Epithelial cell of prostate (primary cell): ENCODE data around the gene KRT82.
A peak's percentile ranks its signal among the peaks of the same experiment; 100 is the strongest.
"Not testable (repeated sequence)": the region's sequence is repeated elsewhere in the genome, so short reads cannot be mapped to it uniquely, and the experiment has no call there.

ENCODE experiments used
- DNase-seq: peaks from one replicate; pipeline ENCODE4 v3.0.0-alpha.2; 2011; ENCODE audit warnings: low read depth, low spot score
- H3K27ac ChIP-seq: fragments of 450-650 bp; 2 replicates; pipeline ENCODE4 v1.5.1; 2017; ENCODE audit warnings: mild to moderate bottlenecking

The KRT82 gene

GRCh38 chr12:52405922-52406385, at the start of gene KRT82:
TSS of gene KRT82 (minus strand) at chr12:52406335. CDS start at chr12:52406277, 58 bp downstream.
- no peak for DNase-seq
- H3K27ac ChIP-seq, result no peak within 1 kb of the TSS

- H3K27ac ChIP-seq, result peak overlapping the region; percentile 87
- no peak for DNase-seq
These were observed 49.7 kb upstream of the KRT82 start for GRCh38 chr12:52455821-52456220.

- no peak for DNase-seq
- peak overlapping the region; percentile 87 for H3K27ac ChIP-seq
These were observed 48.5 kb upstream of the KRT82 start for GRCh38 chr12:52454411-52455201.

GRCh38 chr12:52452101-52452500, 46.0 kb upstream of the KRT82 start, which contains the start of gene KRT6B:
TSS of gene KRT6B (minus strand) at chr12:52452146. CDS start at chr12:52452078, 68 bp downstream.
- H3K27ac ChIP-seq, result peak within 1 kb of the TSS; percentile 87
- peak; percentile 72 for DNase-seq

- H3K27ac ChIP-seq, result no peak overlapping the region
- no peak for DNase-seq
These were observed 42.1 kb upstream of the KRT82 start for GRCh38 chr12:52448228-52448627.

DNA sequence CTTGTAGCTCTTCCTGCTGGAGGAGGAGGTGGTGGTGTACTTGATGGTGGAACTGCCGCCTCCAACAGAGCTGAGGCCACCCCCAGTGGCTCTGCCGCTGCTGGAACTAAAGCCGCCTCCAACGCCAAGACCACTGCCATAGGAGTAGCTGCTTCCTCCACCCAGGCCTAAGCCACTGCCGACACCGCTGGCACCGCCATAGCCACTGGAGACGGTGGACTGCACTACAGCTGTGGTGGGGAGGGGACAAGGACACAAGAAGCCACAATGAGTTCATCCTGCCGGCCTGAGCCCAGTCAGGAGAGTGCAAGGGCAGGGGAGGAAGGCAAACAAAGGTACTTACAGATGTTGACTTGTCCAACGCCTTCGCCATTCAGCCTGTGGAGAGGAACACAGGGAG, 41.1 kb upstream of the KRT82 start:
- not testable (repeated sequence) for H3K27ac ChIP-seq, DNase-seq

DNA sequence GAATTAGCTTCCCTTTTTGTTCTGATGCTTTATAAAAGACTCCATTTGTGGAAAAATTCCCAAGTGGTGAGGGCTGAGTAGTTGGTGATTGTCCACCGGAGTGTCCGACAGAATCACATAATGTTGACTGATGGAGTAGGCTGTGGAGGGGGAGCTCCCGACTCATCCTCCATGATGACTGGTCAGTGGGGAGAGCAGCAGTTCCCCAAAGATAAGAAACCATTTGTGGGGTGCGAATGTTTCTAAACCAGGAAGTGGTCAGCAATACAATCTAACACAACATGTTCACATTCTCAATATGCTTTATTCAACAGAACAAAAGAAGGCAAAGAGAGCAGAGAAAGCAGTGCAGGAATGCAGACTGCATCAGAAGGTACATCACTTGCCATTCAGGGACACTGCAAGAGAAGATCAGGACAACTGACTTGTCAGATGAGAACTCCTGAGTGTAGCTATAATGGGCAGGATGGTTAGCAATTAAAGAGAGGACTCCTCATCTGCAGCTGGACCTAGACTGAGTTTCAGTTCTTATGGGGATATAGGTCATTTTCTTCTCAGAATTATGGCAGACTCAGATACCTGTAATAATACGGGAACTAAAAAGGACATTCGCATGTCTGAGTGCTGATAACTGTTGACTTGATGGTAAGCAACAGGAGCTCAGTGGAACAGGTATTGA, 40.4 kb upstream of the KRT82 start:
- DNase-seq, result no peak
- peak overlapping the region; percentile 99 for H3K27ac ChIP-seq

DNA sequence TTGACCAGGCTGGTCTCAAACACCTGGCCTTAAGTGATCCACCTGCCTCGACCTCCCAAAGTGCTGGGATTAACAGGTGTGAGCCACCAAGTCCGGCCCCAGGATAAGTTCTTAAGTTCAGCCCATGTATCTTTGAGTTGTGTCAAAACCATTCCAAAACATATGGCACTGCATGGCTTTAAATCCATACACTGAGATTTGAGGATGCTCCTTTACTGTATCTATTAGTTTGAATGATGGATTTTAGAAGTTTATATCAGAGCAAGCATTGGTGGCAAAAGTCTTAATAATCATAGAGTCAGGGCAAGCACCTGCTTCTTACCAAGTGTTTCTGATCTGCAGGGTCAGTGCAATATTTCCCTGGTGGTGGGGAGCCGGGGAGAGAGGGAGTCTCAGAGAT, 39.7 kb upstream of the KRT82 start:
- no peak for DNase-seq
- peak overlapping the region; percentile 99 for H3K27ac ChIP-seq

GRCh38 chr12:52444647-52445595, 38.8 kb upstream of the KRT82 start:
- H3K27ac ChIP-seq, result peak overlapping the region; percentile 99
- no peak for DNase-seq

GRCh38 chr12:52443966-52444365, 37.8 kb upstream of the KRT82 start:
- peak overlapping the region; percentile 99 for H3K27ac ChIP-seq
- DNase-seq, result no peak

- peak overlapping the region; percentile 99 for H3K27ac ChIP-seq
- DNase-seq, result peak; percentile 75
These were observed 36.5 kb upstream of the KRT82 start for GRCh38 chr12:52442600-52443061.

DNA sequence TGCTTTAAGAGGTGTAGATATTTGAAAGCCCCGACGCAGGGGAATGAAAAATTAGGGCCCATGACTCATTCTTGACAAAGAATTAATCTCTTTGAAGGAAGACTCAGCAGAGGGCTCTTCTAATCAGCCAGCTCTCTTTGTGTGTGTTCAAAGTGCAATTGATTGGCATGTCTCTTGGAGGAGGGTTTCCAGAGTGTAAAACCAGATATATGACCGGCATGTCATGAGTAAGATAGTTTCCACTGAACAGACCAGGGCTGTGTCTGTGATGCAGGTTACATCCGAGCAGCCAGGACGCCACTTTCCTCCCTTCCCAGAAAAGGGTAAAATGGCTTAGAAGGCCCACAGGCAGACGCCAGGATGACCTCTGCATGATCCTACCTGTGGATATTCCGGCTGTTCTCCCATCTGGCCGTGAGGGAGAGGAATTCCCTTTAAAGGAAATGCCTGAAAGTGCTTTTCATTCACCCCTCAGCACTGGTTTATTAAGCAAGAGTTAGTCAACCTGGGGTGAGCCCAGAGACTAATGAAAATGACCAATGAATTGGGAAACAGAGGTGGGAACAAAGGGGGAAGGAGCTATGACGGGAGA, 35.3 kb upstream of the KRT82 start:
- DNase-seq, result peak; percentile 69
- H3K27ac ChIP-seq, result peak overlapping the region; percentile 99

- peak; percentile 90 for DNase-seq
- H3K27ac ChIP-seq, result peak overlapping the region; percentile 99
These were observed 34.7 kb upstream of the KRT82 start for GRCh38 chr12:52440821-52441319.

- peak overlapping the region; percentile 99 for H3K27ac ChIP-seq
- DNase-seq, result no peak
These were observed 33.7 kb upstream of the KRT82 start for GRCh38 chr12:52439845-52440244.

DNA sequence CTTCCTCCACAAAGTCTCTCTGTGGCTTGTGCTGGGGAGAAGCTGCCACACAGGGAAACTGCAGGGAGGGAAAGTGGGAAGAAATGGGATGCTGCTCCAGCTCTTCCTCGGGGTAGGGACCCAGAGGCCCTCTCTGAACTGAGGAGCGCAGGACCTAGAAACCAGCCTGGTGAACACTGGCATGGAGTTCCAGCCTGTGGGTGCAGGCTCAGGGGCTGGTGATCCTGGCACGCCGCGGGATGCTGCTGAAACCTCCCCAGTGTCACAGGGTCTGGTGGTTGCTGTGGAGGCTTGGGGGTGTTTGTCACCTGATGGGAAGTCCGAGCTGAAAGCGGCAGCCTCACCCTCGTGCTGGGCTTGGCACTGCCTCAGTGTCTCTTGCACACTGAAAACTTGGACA, 33.3 kb upstream of the KRT82 start:
- peak overlapping the region; percentile 99 for H3K27ac ChIP-seq
- DNase-seq, result no peak

DNA sequence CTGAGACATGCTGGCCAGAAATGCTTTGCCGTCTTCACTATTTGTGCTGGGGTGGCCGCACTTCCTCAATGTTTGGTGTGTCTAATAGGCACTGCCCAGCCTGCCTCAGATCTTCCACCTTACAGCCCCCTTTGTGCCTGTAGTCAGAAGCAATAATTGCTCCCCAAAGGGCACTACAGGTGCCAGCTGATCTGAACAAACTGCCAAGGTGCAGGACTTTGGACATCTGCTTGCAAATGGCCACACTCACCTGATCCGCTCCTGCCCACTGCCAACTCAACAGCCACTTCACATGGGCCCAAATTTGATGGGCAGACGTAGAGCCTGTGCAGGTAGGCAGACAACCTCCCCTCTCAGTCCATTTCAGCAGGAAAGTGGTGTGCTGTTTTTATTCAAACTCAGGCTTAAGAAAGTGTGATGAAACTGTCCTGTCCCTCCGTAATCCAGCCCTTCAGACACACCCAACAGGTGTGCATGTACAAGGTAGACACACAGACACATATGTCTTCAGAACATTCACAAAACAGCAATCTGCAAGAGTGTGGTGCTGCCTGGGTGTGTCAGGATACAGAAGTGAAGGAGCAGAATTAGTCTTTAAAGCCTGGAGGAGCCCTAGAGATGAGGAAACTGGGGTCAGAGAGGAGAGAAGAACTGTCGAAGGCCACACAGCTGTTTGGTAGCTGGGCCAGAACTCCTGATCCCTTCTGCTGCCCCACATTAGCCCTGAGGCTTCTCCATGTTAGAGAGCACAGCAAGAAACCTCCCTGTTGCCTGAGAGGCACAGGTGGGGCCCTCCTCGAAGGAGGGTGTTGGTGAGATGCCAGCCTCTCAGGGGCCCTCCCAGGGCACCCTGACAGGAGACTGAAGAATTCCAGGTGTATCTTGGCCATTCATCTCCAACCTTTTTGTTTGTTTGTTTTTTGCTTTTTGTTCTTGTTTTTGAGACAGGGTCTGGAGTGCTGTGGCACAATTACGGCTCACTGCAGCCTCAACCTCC, 32.5 kb upstream of the KRT82 start:
- peak overlapping the region; percentile 99 for H3K27ac ChIP-seq
- DNase-seq, result no peak

- peak overlapping the region; percentile 99 for H3K27ac ChIP-seq
These were observed 31.4 kb upstream of the KRT82 start for GRCh38 chr12:52437508-52437907.

DNA sequence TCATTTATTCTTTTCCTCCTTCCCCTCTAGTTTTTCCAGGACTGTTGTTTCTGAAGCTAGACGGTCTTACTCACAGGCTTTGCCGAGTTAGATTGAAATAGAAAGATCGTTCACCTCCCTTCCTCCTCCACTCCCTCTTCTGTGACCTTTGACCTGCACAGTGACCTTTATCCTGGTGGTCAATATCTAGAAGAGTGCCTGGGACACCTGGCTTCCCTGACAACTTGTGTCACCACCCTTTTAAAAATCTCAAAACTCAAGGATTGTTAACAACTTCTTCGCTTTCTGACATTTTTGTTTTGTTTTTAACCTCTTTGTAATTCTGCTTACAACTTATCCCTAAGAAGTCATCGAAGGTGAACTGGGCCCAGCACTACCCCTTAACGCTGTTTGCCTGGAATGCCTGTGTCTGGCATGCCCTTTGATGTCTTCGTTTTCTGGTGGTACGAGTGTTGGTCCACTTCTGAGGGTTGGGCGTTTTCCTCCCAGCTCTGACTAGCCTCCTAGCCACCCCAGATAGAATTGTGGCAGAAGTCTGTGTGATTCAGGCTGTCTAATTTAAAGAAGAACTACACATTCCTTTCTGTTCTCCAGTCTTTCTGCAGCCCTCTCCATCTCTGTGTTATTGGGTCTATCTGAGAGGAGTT, 30.8 kb upstream of the KRT82 start:
- no peak for DNase-seq
- peak overlapping the region; percentile 99 for H3K27ac ChIP-seq

More at GRCh38 chr12:52437508-52437907, 31.4 kb upstream of the KRT82 start:
- no peak for DNase-seq
